ENCODE results near the gene WDR62. TPM values are rescaled to one million over a fixed set of nuclear protein-coding genes. Genes with fewer than 3 reads are reported as not detected.

WDR62 gene
- total and polyA plus RNA-seq, 8 donors: 0.12 to 0.49 (median 0.37) TPM

- no peak for FAIRE-seq
- H3K36me3 ChIP-seq: no peaks in the 10 kb centered on the region
- peaks cover 0 to 5% (median 4%) of the 10 kb centered on the region in 3 donors for H3K4me1 ChIP-seq
- no peaks in the 10 kb centered on the region for H3K9me3 ChIP-seq
- no peak overlapping the region for H3K27ac ChIP-seq
- intact Hi-C loops (cut with DNase I): no loop called here
- WGBS, 2 donors: 75 to 82% methylated on average over 12 of the region's 12 CpGs
- H3K4me3 ChIP-seq: no peak overlapping the region
- DNase-seq: no peak
- no peaks in the 10 kb centered on the region for H3K27me3 ChIP-seq
- ATAC-seq: no peak
- TF ChIP-seq CTCF (IDR thresholded peaks at IDR 0.05): no peak
These were observed 3.9 kb downstream of the WDR62 start for GRCh38 chr19:36058481-36059179.

- no peak overlapping the region for H3K27ac ChIP-seq
- ATAC-seq: no peak
- H3K4me3 ChIP-seq: no peak overlapping the region
- no peak for FAIRE-seq
- H3K36me3 ChIP-seq: no peaks in the 10 kb centered on the region
- H3K27me3 ChIP-seq: no peaks in the 10 kb centered on the region
- TF ChIP-seq CTCF (IDR thresholded peaks at IDR 0.05): no peak
- peaks cover 0 to 5% (median 4%) of the 10 kb centered on the region in 3 donors for H3K4me1 ChIP-seq
- no peak for DNase-seq
- 84 to 86% methylated on average over 6 of the region's 6 CpGs for WGBS, 2 donors
- H3K9me3 ChIP-seq: no peaks in the 10 kb centered on the region
- intact Hi-C loops (cut with DNase I): no loop called here
These were observed 4.6 kb downstream of the WDR62 start for GRCh38 chr19:36059180-36059910.

- peak in 3 of 4 donors; percentile 59 to 86 (median 73) for ATAC-seq
- no peak for FAIRE-seq
- WGBS, 2 donors: 81 to 85% methylated on average over 4 of the region's 4 CpGs
- no peak for TF ChIP-seq CTCF (IDR thresholded peaks at IDR 0.05)
- Histone ChIP-seq H3K4me1 (peaks cover 0 to under 1% (median under 1%) of the 10 kb centered on the region in 3 donors), H3K9me3 (no peaks in the 10 kb centered on the region), H3K27ac (no peak overlapping the region), H3K4me3 (no peak overlapping the region), H3K27me3 (no peaks in the 10 kb centered on the region), H3K36me3 (no peaks in the 10 kb centered on the region)
- no peak for DNase-seq
- intact Hi-C loops (cut with DNase I): no loop called here
These were observed 5.7 kb downstream of the WDR62 start for GRCh38 chr19:36060430-36060829.

GRCh38 chr19:36061367-36061766, 6.7 kb downstream of the WDR62 start:
- no peaks in the 10 kb centered on the region for H3K27me3 ChIP-seq
- H3K4me1 ChIP-seq: no peaks in the 10 kb centered on the region
- ATAC-seq (no peak), DNase-seq (no peak), FAIRE-seq (no peak)
- H3K27ac ChIP-seq: no peak overlapping the region
- H3K4me3 ChIP-seq: no peak overlapping the region
- H3K36me3 ChIP-seq: no peaks in the 10 kb centered on the region
- WGBS, 2 donors: 92 to 100% methylated on average over 2 of the region's 2 CpGs
- intact Hi-C loops (cut with DNase I): no loop called here
- H3K9me3 ChIP-seq: no peaks in the 10 kb centered on the region
- no peak for TF ChIP-seq CTCF (IDR thresholded peaks at IDR 0.05)

GRCh38 chr19:36064826-36065225, 10.1 kb downstream of the WDR62 start:
- H3K27me3 ChIP-seq: no peaks in the 10 kb centered on the region
- intact Hi-C loops (cut with DNase I): no loop called here
- 93 to 96% methylated on average over 8 of the region's 8 CpGs for WGBS, 2 donors
- DNase-seq (no peak), FAIRE-seq (no peak), ATAC-seq (no peak)
- no peaks in the 10 kb centered on the region for H3K9me3 ChIP-seq
- H3K4me3 ChIP-seq: no peak overlapping the region
- no peaks in the 10 kb centered on the region for H3K36me3 ChIP-seq
- no peak overlapping the region for H3K27ac ChIP-seq
- no peak for TF ChIP-seq CTCF (IDR thresholded peaks at IDR 0.05)
- H3K4me1 ChIP-seq: no peaks in the 10 kb centered on the region

All from pancreas (tissue), 10 donors.